Loucy (cell line): ENCODE measurements around the gene IGFLR1.

Experiments
- H2AFZ ChIP-seq: fragments of 200-600 bp; sonication (generic); 2 replicates; pipeline ENCODE4 v1.6.0; 2016; ENCODE audit warnings: antibody characterized with exemption, mild to moderate bottlenecking, low read length, moderate library complexity
- H3F3A ChIP-seq: fragments of 200-600 bp; 2 replicates; pipeline ENCODE4 v1.6.0; 2016; ENCODE audit warnings: antibody characterized with exemption, low read depth, mild to moderate bottlenecking
- H3K27me3 ChIP-seq: fragments of 200-600 bp; sonication (generic); 2 replicates; pipeline ENCODE4 v1.6.1; 2014; ENCODE audit warnings: low read length, mild to moderate bottlenecking; ENCODE audit not compliant: insufficient read depth, poor library complexity, severe bottlenecking
- H3K36me3 ChIP-seq: fragments of 200-600 bp; sonication (generic); 2 replicates; pipeline ENCODE4 v1.6.1; 2016; ENCODE audit warnings: low read length; ENCODE audit not compliant: insufficient read depth
- H3K4me1 ChIP-seq: fragments of 200-600 bp; sonication (generic); 2 replicates; pipeline ENCODE4 v1.5.1; 2014; ENCODE audit warnings: low read length, mild to moderate bottlenecking; ENCODE audit not compliant: insufficient read depth, poor library complexity, severe bottlenecking
- H3K4me2 ChIP-seq: fragments of 200-600 bp; sonication (generic); 2 replicates; pipeline ENCODE4 v1.6.0; 2014; ENCODE audit warnings: antibody characterized with exemption, low read length, low read depth, mild to moderate bottlenecking; ENCODE audit not compliant: poor library complexity, severe bottlenecking
- H3K4me3 ChIP-seq: fragments of 200-600 bp; sonication (generic); 2 replicates; pipeline ENCODE4 v1.5.1; 2014; ENCODE audit warnings: low read length, mild to moderate bottlenecking, mixed read lengths; ENCODE audit not compliant: poor library complexity, severe bottlenecking
- H3K79me2 ChIP-seq: fragments of 200-600 bp; sonication (generic); 2 replicates; pipeline ENCODE4 v1.6.1; 2014; ENCODE audit warnings: low read length; ENCODE audit not compliant: insufficient read depth
- H3K9ac ChIP-seq: fragments of 200-600 bp; sonication (generic); 2 replicates; pipeline ENCODE4 v1.6.0; 2014; ENCODE audit warnings: mild to moderate bottlenecking, low read depth, low read length, moderate library complexity; ENCODE audit not compliant: poor library complexity, severe bottlenecking
- H3K9me2 ChIP-seq: fragments of 200-600 bp; sonication (generic); replicated peaks from 2 replicates; pipeline ENCODE4 v1.6.1; 2016; ENCODE audit warnings: low read depth, low read length, mixed read lengths
- H3K9me3 ChIP-seq: fragments of 200-600 bp; sonication (generic); 2 replicates; pipeline ENCODE4 v1.6.1; 2014; ENCODE audit warnings: mild to moderate bottlenecking, antibody characterized with exemption, low read length, low read depth; ENCODE audit not compliant: insufficient read depth
- H4K20me1 ChIP-seq: fragments of 200-600 bp; sonication (generic); 2 replicates; pipeline ENCODE4 v1.6.0; 2014; ENCODE audit warnings: antibody characterized with exemption, low read length, mild to moderate bottlenecking; ENCODE audit not compliant: insufficient read depth, poor library complexity, severe bottlenecking
- EZH2phosphoT487 ChIP-seq: fragments of 200-600 bp; IDR thresholded peaks from 2 replicates; pipeline ENCODE4 v1.6.1; 2018; ENCODE audit warnings: antibody characterized with exemption, mild to moderate bottlenecking, moderate library complexity, borderline replicate concordance
- TF ChIP-seq, protein P1 (sequence below): fragments of 200-600 bp; sonication (generic); conservative IDR thresholded peaks from 2 replicates; pipeline ENCODE4 v1.5.1; 2014; ENCODE audit warnings: mild to moderate bottlenecking, antibody characterized with exemption, low read length

The IGFLR1 gene

DNA sequence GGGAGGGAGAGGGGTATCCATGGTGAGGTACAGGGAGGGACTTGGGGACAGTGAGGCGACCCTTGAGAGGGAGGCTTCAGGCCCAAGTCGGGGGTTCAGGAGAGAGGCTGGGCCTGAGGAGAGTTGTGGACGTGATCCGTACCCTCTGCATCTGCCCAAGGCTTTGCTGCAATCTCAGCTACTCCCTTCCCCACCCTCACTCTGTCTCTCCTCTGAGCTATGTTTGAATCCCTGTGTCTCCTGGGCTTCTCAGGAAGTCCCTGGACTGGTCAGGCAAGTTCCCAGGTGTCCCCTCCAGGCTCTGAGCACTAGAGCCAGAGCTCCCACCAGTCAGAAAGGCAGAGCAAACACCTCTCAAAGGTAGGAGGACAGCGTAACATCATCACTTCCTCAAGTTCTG is 7.9 kb upstream of the IGFLR1 start:
- peak overlapping the region; percentile 16 for H3K4me3 ChIP-seq
- no peaks in the 10 kb centered on the region for H3K27me3 ChIP-seq
- no peaks in the 10 kb centered on the region for H4K20me1 ChIP-seq
- H3K9me2 ChIP-seq, result no peaks in the 10 kb centered on the region
- H3K4me1 ChIP-seq, result peaks cover 23% of the 10 kb centered on the region
- TF ChIP-seq EZH2phosphoT487, result no peak
- H3F3A ChIP-seq, result no peaks in the 10 kb centered on the region
- peak overlapping the region; percentile 78 for H3K4me2 ChIP-seq
- H2AFZ ChIP-seq, result no peak overlapping the region
- H3K36me3 ChIP-seq, result no peaks in the 10 kb centered on the region; the same call in 1 of the 2 replicates
- no peaks in the 10 kb centered on the region for H3K9me3 ChIP-seq
- H3K79me2 ChIP-seq, result peaks cover 22% of the 10 kb centered on the region
- no peak overlapping the region for H3K9ac ChIP-seq

DNA sequence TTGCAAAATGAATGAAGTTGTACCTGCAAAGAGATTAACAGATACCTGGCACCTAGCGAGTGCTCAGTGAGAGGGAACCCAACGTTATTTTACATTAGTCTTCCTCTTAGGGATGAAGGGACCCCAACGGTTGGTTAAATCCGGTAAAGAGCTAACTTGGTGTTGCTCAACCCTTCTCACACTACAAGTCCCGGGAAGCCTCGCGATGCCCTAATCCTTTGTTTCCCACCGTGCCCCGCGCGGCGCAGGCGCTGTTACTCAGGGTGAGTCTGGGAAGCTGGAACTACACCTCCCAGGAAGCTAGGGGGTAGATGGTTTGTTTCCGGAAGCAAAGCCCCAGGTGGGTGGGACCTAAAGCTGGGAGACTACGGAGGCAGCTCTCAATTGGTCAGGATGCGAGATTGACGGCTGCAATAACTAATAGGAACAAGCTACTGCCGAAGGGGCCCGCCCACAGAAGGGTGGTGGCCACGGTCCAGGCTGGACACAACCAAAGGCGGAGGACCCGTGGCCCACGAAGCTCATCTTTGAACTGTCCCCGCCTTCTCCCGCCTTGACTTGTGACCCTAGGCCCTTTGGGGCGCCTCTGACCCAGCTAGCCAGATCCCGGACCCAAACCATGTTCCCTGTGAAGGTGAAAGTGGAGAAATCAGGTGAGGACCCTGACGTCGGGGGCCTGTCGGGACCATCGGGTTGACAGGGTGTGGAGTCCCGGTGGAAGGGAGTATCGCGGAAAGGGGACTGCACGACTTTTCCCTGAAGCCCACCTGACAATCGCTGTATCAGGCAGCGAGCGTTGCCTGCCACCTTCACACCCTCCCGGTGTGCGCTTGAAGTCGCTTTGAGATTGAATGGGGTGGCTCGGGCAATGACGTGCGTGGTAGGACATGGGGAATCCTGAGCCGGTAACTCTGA is 6.1 kb upstream of the IGFLR1 start, which contains the start of gene LIN37:
LIN37 (plus strand) TSS at position 471 of the 915 bp plus-strand sequence; CDS start at position 620, 149 bp downstream.
- peak within 1 kb of the TSS; percentile 83 for H3K4me3 ChIP-seq
- H3K9ac ChIP-seq, result peak within 1 kb of the TSS; percentile 77
- no peaks in the 10 kb centered on the region for H3F3A ChIP-seq
- TF ChIP-seq, protein P1, sequence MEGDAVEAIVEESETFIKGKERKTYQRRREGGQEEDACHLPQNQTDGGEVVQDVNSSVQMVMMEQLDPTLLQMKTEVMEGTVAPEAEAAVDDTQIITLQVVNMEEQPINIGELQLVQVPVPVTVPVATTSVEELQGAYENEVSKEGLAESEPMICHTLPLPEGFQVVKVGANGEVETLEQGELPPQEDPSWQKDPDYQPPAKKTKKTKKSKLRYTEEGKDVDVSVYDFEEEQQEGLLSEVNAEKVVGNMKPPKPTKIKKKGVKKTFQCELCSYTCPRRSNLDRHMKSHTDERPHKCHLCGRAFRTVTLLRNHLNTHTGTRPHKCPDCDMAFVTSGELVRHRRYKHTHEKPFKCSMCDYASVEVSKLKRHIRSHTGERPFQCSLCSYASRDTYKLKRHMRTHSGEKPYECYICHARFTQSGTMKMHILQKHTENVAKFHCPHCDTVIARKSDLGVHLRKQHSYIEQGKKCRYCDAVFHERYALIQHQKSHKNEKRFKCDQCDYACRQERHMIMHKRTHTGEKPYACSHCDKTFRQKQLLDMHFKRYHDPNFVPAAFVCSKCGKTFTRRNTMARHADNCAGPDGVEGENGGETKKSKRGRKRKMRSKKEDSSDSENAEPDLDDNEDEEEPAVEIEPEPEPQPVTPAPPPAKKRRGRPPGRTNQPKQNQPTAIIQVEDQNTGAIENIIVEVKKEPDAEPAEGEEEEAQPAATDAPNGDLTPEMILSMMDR, result no peak
- TF ChIP-seq EZH2phosphoT487, result no peak
- peak within 1 kb of the TSS; percentile 89 for H2AFZ ChIP-seq
- H3K9me3 ChIP-seq, result no peaks in the 10 kb centered on the region
- H3K27me3 ChIP-seq, result no peaks in the 10 kb centered on the region
- H3K4me1 ChIP-seq, result peaks cover 23% of the 10 kb centered on the region
- no peaks in the 10 kb centered on the region for H3K36me3 ChIP-seq
- no peaks in the 10 kb centered on the region for H4K20me1 ChIP-seq
- no peaks in the 10 kb centered on the region for H3K9me2 ChIP-seq
- peaks cover 22% of the 10 kb centered on the region for H3K79me2 ChIP-seq
- H3K4me2 ChIP-seq, result peak within 1 kb of the TSS; percentile 78

DNA sequence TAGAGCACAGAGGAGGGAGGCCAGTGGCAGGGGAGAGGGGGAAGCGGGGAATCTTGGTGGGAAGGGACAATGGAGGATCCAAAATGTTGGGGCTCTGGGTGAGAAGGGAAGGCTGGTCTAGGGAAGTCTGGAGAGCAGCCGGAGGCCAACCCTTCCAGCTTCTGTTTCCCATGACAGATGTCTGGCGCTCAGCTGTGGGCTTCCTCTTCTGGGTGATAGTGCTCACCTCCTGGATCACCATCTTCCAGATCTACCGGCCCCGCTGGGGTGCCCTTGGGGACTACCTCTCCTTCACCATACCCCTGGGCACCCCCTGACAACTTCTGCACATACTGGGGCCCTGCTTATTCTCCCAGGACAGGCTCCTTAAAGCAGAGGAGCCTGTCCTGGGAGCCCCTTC is 4.3 kb upstream of the IGFLR1 start:
- peak overlapping the region; percentile 86 for H3K9ac ChIP-seq
- no peaks in the 10 kb centered on the region for H3F3A ChIP-seq
- H2AFZ ChIP-seq, result no peak overlapping the region
- peak overlapping the region; percentile 93 for H3K4me2 ChIP-seq
- no peaks in the 10 kb centered on the region for H4K20me1 ChIP-seq
- peak overlapping the region; percentile 85 for H3K4me3 ChIP-seq
- no peaks in the 10 kb centered on the region for H3K9me3 ChIP-seq
- no peak for TF ChIP-seq EZH2phosphoT487
- TF ChIP-seq, protein P1, result no peak
- peaks cover 30% of the 10 kb centered on the region for H3K4me1 ChIP-seq
- H3K9me2 ChIP-seq, result no peaks in the 10 kb centered on the region
- H3K79me2 ChIP-seq, result peaks cover 22% of the 10 kb centered on the region
- no peaks in the 10 kb centered on the region for H3K27me3 ChIP-seq
- H3K36me3 ChIP-seq, result no peaks in the 10 kb centered on the region
